Neuronal stem cell (in vitro differentiated cells): ENCODE measurements around the gene PDXDC1.
A peak's percentile ranks its signal among the peaks of the same experiment; 100 is the strongest.
"Not testable (repeated sequence)": the region's sequence is repeated elsewhere in the genome, so short reads cannot be mapped to it uniquely, and the experiment has no call there.

Experiments used
- DNase-seq: peaks from one replicate; pipeline ENCODE4 v3.0.0-alpha.2; 2013; ENCODE audit warnings: low spot score
- H2AFZ ChIP-seq: one replicate; pipeline ENCODE4 v1.6.1; 2013; ENCODE audit warnings: mild to moderate bottlenecking, low read length, inconsistent platforms
- H2AK5ac ChIP-seq: 2 replicates; pipeline ENCODE4 v1.6.1; 2013; ENCODE audit warnings: low read depth, mild to moderate bottlenecking, inconsistent platforms, low read length, moderate library complexity, mixed read lengths
- H2BK120ac ChIP-seq: 2 replicates; pipeline ENCODE4 v1.6.1; 2013; ENCODE audit warnings: low read depth, mild to moderate bottlenecking, inconsistent platforms, low read length, moderate library complexity, mixed read lengths
- H2BK12ac ChIP-seq: one replicate; pipeline ENCODE4 v1.6.1; 2013; ENCODE audit warnings: low read length, inconsistent platforms
- H2BK15ac ChIP-seq: 2 replicates; pipeline ENCODE4 v1.6.1; 2013; ENCODE audit warnings: mild to moderate bottlenecking, low read length, inconsistent platforms, mixed read lengths
- H2BK5ac ChIP-seq: one replicate; pipeline ENCODE4 v1.6.1; 2013; ENCODE audit warnings: inconsistent platforms, mild to moderate bottlenecking, low read length, moderate library complexity
- H3K14ac ChIP-seq: one replicate; pipeline ENCODE4 v1.6.1; 2013; ENCODE audit warnings: low read length, inconsistent platforms
- H3K18ac ChIP-seq: 2 replicates; pipeline ENCODE4 v1.6.1; 2013; ENCODE audit warnings: low read length, inconsistent platforms
- H3K23ac ChIP-seq: 2 replicates; pipeline ENCODE4 v1.6.1; 2013; ENCODE audit warnings: low read depth, mild to moderate bottlenecking, mixed read lengths, low read length, inconsistent platforms; ENCODE audit not compliant: poor library complexity
- H3K27ac ChIP-seq: replicated peaks from 3 replicates; pipeline ENCODE4 v1.5.1; 2013; ENCODE audit warnings: low read length, inconsistent platforms
- H3K27me3 ChIP-seq, 3 experiments: 2 replicates each; pipeline ENCODE4 v1.6.1; 2013; ENCODE audit warnings: low read length in 3 of 3, mild to moderate bottlenecking in 2 of 3, inconsistent platforms in 1 of 3, low read depth in 1 of 3, mixed read lengths in 1 of 3, moderate library complexity in 1 of 3; ENCODE audit not compliant: control insufficient read depth in 3 of 3, insufficient read depth in 3 of 3
- H3K36me3 ChIP-seq, 2 donors: replicated peaks in 1 of 2; 2 replicates each; pipeline ENCODE4 v1.6.1; 2013; ENCODE audit warnings: low read length in 2 of 2; ENCODE audit not compliant: control insufficient read depth in 2 of 2, insufficient read depth in 2 of 2
- H3K4ac ChIP-seq: 2 replicates; pipeline ENCODE4 v1.6.1; 2013; ENCODE audit warnings: inconsistent platforms, mild to moderate bottlenecking, low read length, moderate library complexity
- H3K4me1 ChIP-seq, 2 donors: 1 replicate in 1 of 2; 2 replicates in 1 of 2; pipeline ENCODE4 v1.6.1; 2013; ENCODE audit warnings: low read length in 2 of 2, low read depth in 1 of 2; ENCODE audit not compliant: control insufficient read depth in 2 of 2, insufficient read depth in 1 of 2
- H3K4me2 ChIP-seq: one replicate; pipeline ENCODE4 v1.6.1; 2013; ENCODE audit warnings: mild to moderate bottlenecking, low read length, inconsistent platforms; ENCODE audit not compliant: insufficient read depth, poor library complexity, severe bottlenecking
- H3K4me3 ChIP-seq, 2 donors: 2 replicates each; pipeline ENCODE4 v1.5.1; 2013; ENCODE audit warnings: low read length in 2 of 2, mild to moderate bottlenecking in 2 of 2, inconsistent platforms in 1 of 2, moderate library complexity in 1 of 2
- H3K79me1 ChIP-seq: one replicate; pipeline ENCODE4 v1.6.1; 2013; ENCODE audit warnings: low read depth, mild to moderate bottlenecking, inconsistent platforms, low read length, moderate library complexity
- H3K9ac ChIP-seq: one replicate; pipeline ENCODE4 v1.6.1; 2013; ENCODE audit warnings: mild to moderate bottlenecking, low read depth, low read length, inconsistent platforms; ENCODE audit not compliant: poor library complexity
- H3K9me3 ChIP-seq, 2 donors: replicated peaks in 1 of 2; 2 replicates each; pipeline versions ENCODE3 to v1.6.1; 2013; ENCODE audit warnings: low read length in 2 of 2, mild to moderate bottlenecking in 2 of 2, inconsistent platforms in 1 of 2, low read depth in 1 of 2, mixed read lengths in 1 of 2, moderate library complexity in 1 of 2; ENCODE audit not compliant: control insufficient read depth in 2 of 2, insufficient read depth in 1 of 2
- H4K8ac ChIP-seq: one replicate; pipeline ENCODE4 v1.6.1; 2013; ENCODE audit warnings: low read depth, mild to moderate bottlenecking, inconsistent platforms, low read length, moderate library complexity
- H4K91ac ChIP-seq: one replicate; pipeline ENCODE4 v1.6.1; 2013; ENCODE audit warnings: low read length, low read depth, mild to moderate bottlenecking, inconsistent platforms; ENCODE audit not compliant: poor library complexity
- WGBS, 2 donors: extraction: QIAGEN DNeasy Blood & Tissue Kit; methylation state at CpG; one replicate each; pipeline ENCODE4 v1.1.7; 2013; ENCODE audit warnings: missing lambda C conversion rate in 2 of 2, mixed read lengths in 1 of 2; ENCODE audit not compliant: insufficient read length in 2 of 2, insufficient replicate concordance in 1 of 2; ENCODE audit errors: extremely low coverage in 2 of 2; 5-methylcytosine and 5-hydroxymethylcytosine counted together

PDXDC1 gene

DNA sequence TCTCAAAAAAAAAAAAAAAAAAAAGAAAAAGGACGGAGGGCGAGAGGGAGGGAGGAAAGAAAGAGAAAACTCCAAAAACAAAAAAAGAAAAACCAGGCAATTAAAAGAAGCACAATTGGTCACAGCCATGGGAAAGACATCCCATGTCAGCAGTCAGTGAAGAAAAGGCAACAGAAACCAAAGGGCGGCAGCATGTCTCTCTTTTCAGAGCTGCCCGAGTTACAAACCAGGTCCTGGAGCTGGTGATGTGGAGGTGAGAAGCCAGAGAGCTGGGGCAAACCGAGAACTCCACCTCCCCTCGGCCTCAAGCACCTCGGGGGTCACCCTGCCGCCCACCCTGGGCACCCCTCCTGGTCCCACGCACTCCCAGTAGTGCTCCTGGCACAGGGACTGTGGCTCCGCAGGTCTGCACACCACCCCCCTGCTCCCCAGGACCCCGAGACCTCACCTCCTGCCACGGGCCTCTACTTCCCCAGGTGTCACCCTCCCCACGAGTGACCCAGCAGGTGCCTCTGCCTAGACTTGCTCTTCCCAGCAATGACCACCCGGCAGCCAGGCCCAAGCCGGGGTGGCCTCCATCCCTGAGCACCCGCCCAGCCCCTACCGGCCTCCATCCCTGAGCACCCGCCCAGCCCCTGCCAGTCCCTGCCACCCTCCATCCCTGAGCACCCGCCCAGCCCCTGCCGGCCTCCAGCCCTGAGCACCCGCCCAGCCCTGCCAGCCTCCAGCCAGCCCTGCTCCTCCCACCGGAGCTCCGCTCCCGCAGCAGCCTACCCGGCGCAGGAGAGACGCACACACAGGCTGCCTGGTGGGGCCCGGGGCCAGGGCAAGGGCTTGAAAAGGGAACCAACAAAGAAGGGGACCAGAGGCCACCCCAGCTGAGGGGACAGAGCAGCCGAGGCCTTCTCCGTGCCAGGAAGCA, 165.9 kb downstream of the PDXDC1 start:
- Histone ChIP-seq H3K18ac (peak overlapping the region; percentile 38), H3K79me1 (peaks cover 11% of the 10 kb centered on the region), H3K4me1 (peaks cover 4 to 13% of the 10 kb centered on the region in 2 donors), H3K9ac (peak overlapping the region; percentile 44)
- H3K27ac ChIP-seq, H3K4me2 ChIP-seq, H2AK5ac ChIP-seq, H3K27me3 ChIP-seq, H2BK15ac ChIP-seq, H2BK5ac ChIP-seq, H3K4me3 ChIP-seq, H2AFZ ChIP-seq, DNase-seq, H3K36me3 ChIP-seq, H3K9me3 ChIP-seq, H3K23ac ChIP-seq, H3K14ac ChIP-seq, H2BK12ac ChIP-seq, H4K91ac ChIP-seq, H4K8ac ChIP-seq, H2BK120ac ChIP-seq, H3K4ac ChIP-seq: not testable (repeated sequence)
- WGBS, 2 donors: no CpG with 5 or more reads among the region's 30 CpGs

GRCh38 chr16:15141586-15141985, 166.8 kb downstream of the PDXDC1 start:
- Histone ChIP-seq H2BK5ac (no peak overlapping the region), H2AK5ac (peak overlapping the region; percentile 52), H2BK12ac (no peak overlapping the region), H2AFZ (no peak overlapping the region), H3K4me2 (no peak overlapping the region), H3K18ac (peak overlapping the region; percentile 2), H3K79me1 (peaks cover 16% of the 10 kb centered on the region), H2BK15ac (no peak overlapping the region), H3K4me3 (no peak overlapping the region), H3K36me3 (no peaks in the 10 kb centered on the region), H4K8ac (no peak overlapping the region), H3K4ac (no peak overlapping the region), H3K23ac (no peak overlapping the region), H4K91ac (no peak overlapping the region), H3K27ac (no peak overlapping the region), H3K14ac (no peak overlapping the region), H3K9me3 (no peaks in the 10 kb centered on the region), H3K4me1 (peaks cover 4 to 13% of the 10 kb centered on the region in 2 donors), H2BK120ac (no peak overlapping the region), H3K9ac (no peak overlapping the region), H3K27me3 (no peaks in the 10 kb centered on the region)
- DNase-seq: no peak
- no CpG with 5 or more reads among the region's 15 CpGs for WGBS, 2 donors

DNA sequence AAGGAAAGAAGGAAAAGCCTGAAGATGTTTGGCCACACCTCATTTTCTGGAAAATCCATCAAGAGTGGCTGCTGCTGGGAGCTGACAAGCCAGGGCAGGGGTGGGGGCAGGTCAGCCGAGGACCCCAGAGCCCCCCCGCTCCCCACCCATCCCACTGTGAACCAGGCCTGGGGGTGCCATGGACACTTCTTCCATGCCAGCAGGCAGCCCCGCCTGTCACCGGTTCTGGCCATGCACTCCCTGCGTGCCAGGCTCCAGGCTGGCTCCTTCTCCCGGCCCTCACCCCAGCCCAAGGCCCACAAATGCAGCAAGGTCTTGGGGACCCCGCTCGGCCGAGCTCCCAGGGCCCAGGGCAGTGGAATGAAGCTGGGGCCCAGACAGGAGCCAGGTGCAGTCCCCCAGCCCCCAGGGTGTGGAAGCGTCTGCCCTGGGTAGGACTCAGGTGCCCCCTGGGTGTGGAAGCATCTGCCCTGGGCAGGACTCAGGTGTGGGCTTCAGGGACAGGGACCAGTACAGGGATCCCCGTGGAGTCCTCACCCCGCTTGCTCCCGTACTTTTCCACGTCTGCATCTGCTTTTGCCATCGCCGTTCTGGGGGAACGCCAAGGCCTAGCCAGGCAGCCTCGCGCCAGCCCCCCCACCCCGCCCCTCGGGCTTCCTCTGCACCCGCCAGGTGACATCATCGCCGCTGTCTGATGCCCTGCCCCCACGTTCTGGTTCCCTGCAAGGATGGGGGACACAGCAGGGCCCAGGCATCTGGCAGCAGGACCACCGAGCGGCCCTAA, 167.5 kb downstream of the PDXDC1 start:
- not testable (repeated sequence) for H3K27me3 ChIP-seq, H2AFZ ChIP-seq
- no CpG with 5 or more reads among the region's 27 CpGs for WGBS, 2 donors

More for the DNA sequence above, 167.5 kb downstream of the PDXDC1 start:
- H2AK5ac ChIP-seq, H3K27ac ChIP-seq, H3K4ac ChIP-seq, H2BK15ac ChIP-seq, H4K91ac ChIP-seq, H3K14ac ChIP-seq, H3K36me3 ChIP-seq, H3K9me3 ChIP-seq, H2BK120ac ChIP-seq, H3K4me3 ChIP-seq, H4K8ac ChIP-seq, H3K4me2 ChIP-seq, H3K23ac ChIP-seq, DNase-seq, H2BK12ac ChIP-seq, H2BK5ac ChIP-seq, H3K18ac ChIP-seq, H3K9ac ChIP-seq: not testable (repeated sequence)
- peaks cover 16% of the 10 kb centered on the region for H3K79me1 ChIP-seq
- peaks cover 4 to 13% of the 10 kb centered on the region in 2 donors for H3K4me1 ChIP-seq
